Measurements from ENCODE around the gene VSIG2.

The VSIG2 gene

DNA sequence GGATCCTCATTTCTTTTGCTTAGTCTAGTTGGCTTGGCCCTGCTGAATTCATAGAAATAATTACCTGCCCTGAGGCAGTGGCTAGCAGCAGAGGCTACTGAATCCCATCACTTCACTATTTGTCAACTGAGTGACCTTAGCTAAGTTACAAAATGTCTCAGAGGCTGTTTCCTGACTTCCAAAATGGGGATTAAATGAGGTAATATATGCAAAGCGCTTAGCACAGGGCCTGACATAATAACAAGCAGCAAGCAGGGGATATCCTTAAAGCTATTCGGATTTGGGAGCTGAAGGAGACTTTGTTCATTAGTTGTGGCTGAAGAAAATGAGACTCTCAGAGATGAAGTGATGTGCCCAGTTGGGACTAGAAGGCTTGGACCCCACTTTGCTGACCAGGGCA is 9.5 kb downstream of the VSIG2 start:
- Histone ChIP-seq H4K20me1 (ENCODE audit: low read depth, low read length) (no peaks in the 10 kb centered on the region), H3K9ac (ENCODE audit: low read length) (no peak overlapping the region), H3K9me2 (replicated peaks; ENCODE audit: insufficient read depth, low read length) (no peaks in the 10 kb centered on the region), H3K4me3 (ENCODE audit: insufficient read depth, low read length, poor library complexity, severe bottlenecking) (no peak overlapping the region), H3K79me2 (ENCODE audit: insufficient read depth, low read length) (no peaks in the 10 kb centered on the region), H2AFZ (ENCODE audit: low read depth, low read length, severe bottlenecking) (no peak overlapping the region), H3K36me3 (ENCODE audit: low read length) (no peaks in the 10 kb centered on the region), H3K27me3 (ENCODE audit: low read length) (no peaks in the 10 kb centered on the region), H3K9me3 (ENCODE audit: insufficient read depth, low read length) (no peaks in the 10 kb centered on the region), H3K4me2 (ENCODE audit: low read depth, low read length, poor library complexity, severe bottlenecking) (no peak overlapping the region), H3K27ac (ENCODE audit: low read depth, low read length) (no peak overlapping the region), H3F3A (ENCODE audit: insufficient read depth) (peaks cover 8% of the 10 kb centered on the region; the same call in 1 of the 2 replicates)
- TF ChIP-seq, protein P1, sequence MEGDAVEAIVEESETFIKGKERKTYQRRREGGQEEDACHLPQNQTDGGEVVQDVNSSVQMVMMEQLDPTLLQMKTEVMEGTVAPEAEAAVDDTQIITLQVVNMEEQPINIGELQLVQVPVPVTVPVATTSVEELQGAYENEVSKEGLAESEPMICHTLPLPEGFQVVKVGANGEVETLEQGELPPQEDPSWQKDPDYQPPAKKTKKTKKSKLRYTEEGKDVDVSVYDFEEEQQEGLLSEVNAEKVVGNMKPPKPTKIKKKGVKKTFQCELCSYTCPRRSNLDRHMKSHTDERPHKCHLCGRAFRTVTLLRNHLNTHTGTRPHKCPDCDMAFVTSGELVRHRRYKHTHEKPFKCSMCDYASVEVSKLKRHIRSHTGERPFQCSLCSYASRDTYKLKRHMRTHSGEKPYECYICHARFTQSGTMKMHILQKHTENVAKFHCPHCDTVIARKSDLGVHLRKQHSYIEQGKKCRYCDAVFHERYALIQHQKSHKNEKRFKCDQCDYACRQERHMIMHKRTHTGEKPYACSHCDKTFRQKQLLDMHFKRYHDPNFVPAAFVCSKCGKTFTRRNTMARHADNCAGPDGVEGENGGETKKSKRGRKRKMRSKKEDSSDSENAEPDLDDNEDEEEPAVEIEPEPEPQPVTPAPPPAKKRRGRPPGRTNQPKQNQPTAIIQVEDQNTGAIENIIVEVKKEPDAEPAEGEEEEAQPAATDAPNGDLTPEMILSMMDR (IDR thresholded peaks at IDR 0.05; ENCODE audit: insufficient read depth, low read length, poor library complexity, severe bottlenecking): no peak
- no peak for TF ChIP-seq EZH2phosphoT487 (conservative IDR thresholded peaks at IDR 0.05; ENCODE audit: low read length)

DNA sequence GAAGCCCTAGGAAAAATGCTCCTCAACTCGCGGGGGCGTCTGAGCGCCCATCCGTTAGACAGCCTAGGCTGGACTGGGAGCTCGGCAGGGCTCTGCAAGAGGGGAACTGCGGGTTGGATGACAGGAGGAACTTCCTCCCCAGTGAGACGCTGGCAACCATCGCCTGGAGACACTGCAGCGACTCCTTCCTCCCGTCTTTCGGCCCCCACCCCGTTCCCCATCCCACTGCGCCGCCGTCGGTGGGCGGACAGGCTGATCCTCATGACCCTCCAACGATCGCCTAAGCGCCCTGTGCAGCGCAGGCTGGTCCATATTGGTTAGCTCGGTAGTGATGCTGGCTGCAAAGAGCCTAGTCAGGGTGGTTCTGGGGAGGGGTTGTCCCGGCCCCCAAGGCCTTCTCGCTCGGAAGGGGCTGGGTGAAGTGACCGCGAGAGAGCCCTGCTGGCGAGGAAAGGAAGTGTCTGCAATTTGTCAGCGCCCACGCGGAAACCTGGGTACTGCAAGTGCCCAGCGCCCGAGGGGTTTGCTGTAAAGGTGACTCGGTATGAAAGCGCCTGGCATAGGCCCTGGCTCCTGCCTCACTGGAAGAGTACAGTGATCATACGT is 11.7 kb downstream of the VSIG2 start:
- Histone ChIP-seq H3K27ac (ENCODE audit: low read depth, low read length) (no peak overlapping the region), H3K9me3 (ENCODE audit: insufficient read depth, low read length) (no peaks in the 10 kb centered on the region), H3K4me3 (ENCODE audit: insufficient read depth, low read length, poor library complexity, severe bottlenecking) (peak overlapping the region; percentile 72), H3K9ac (ENCODE audit: low read length) (peak overlapping the region; percentile 64), H3F3A (ENCODE audit: insufficient read depth) (peaks cover 8% of the 10 kb centered on the region; the same call in 1 of the 2 replicates), H4K20me1 (ENCODE audit: low read depth, low read length) (no peaks in the 10 kb centered on the region), H2AFZ (ENCODE audit: low read depth, low read length, severe bottlenecking) (peak overlapping the region; percentile 82), H3K9me2 (replicated peaks; ENCODE audit: insufficient read depth, low read length) (no peaks in the 10 kb centered on the region), H3K27me3 (ENCODE audit: low read length) (no peaks in the 10 kb centered on the region), H3K4me2 (ENCODE audit: low read depth, low read length, poor library complexity, severe bottlenecking) (peak overlapping the region; percentile 57), H3K79me2 (ENCODE audit: insufficient read depth, low read length) (no peaks in the 10 kb centered on the region), H3K36me3 (ENCODE audit: low read length) (no peaks in the 10 kb centered on the region)
- TF ChIP-seq EZH2phosphoT487 (conservative IDR thresholded peaks at IDR 0.05; ENCODE audit: low read length): no peak
- TF ChIP-seq, protein P1 (IDR thresholded peaks at IDR 0.05; ENCODE audit: insufficient read depth, low read length, poor library complexity, severe bottlenecking): peak; percentile 29

DNA sequence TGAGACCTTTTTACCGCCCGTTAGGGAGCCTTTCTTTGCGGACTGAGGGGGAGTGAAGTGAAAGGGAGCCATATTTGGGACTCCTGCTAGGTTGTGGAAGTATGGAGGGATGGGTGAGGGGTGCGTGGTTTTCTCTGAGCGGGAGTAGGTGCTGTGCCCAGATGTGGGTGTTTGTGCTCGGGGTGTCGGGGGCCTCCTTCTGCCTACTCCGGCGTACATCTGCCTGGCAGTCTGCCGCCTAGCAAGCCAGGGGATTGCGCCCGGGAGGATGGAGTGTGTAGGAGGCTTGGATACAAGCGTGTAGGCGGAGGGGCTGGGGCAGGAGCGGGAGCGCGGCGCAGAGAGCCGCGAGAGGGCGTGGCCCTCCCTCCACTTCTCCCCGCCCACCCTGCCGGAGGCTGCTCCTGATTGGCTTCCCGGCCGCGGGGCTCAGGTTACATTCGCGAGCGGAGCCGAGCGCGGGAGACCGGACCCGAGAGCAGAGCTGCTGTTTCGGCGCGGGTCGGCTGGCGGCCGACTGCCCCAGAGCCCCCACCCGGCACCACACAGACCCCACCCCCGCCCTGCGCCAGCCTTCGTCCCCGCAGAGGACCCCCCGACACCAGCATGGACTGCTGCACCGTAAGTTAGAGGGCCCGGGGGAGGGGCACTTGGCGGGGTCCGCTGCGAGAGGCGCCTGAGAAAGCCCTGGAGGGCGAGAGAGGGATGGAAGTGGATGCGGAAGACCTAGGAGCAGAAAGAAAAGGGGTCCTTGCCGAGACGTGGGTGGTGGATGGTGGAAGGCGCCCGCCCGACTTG is 12.4 kb downstream of the VSIG2 start, which contains the start of gene NRGN:
NRGN (plus strand) TSS at position 464 of the 798 bp plus-strand sequence; CDS start at position 607, 143 bp downstream.
- no peak for TF ChIP-seq EZH2phosphoT487 (conservative IDR thresholded peaks at IDR 0.05; ENCODE audit: low read length)
- TF ChIP-seq, protein P1 (IDR thresholded peaks at IDR 0.05; ENCODE audit: insufficient read depth, low read length, poor library complexity, severe bottlenecking): no peak
- H3K9me2 ChIP-seq (replicated peaks; ENCODE audit: insufficient read depth, low read length): no peaks in the 10 kb centered on the region
- no peaks in the 10 kb centered on the region for H3K79me2 ChIP-seq (ENCODE audit: insufficient read depth, low read length)
- H3K27ac ChIP-seq (ENCODE audit: low read depth, low read length): no peak within 1 kb of the TSS
- no peaks in the 10 kb centered on the region for H3K36me3 ChIP-seq (ENCODE audit: low read length)
- no peaks in the 10 kb centered on the region for H3K27me3 ChIP-seq (ENCODE audit: low read length)
- H2AFZ ChIP-seq (ENCODE audit: low read depth, low read length, severe bottlenecking): peak within 1 kb of the TSS; percentile 82
- H3F3A ChIP-seq (ENCODE audit: insufficient read depth): peaks cover 7% of the 10 kb centered on the region; the same call in 1 of the 2 replicates
- peak within 1 kb of the TSS; percentile 72 for H3K4me3 ChIP-seq (ENCODE audit: insufficient read depth, low read length, poor library complexity, severe bottlenecking)
- peak within 1 kb of the TSS; percentile 64 for H3K9ac ChIP-seq (ENCODE audit: low read length)
- no peaks in the 10 kb centered on the region for H4K20me1 ChIP-seq (ENCODE audit: low read depth, low read length)
- H3K9me3 ChIP-seq (ENCODE audit: insufficient read depth, low read length): no peaks in the 10 kb centered on the region
- H3K4me2 ChIP-seq (ENCODE audit: low read depth, low read length, poor library complexity, severe bottlenecking): peak within 1 kb of the TSS; percentile 57
